Measurements from ENCODE around the gene PRDX6. TPM values are rescaled to one million over a fixed set of nuclear protein-coding genes. Genes with fewer than 3 reads are reported as not detected.

PRDX6 gene
- total RNA-seq, 1 donor from 2014 or later: 129 TPM

DNA sequence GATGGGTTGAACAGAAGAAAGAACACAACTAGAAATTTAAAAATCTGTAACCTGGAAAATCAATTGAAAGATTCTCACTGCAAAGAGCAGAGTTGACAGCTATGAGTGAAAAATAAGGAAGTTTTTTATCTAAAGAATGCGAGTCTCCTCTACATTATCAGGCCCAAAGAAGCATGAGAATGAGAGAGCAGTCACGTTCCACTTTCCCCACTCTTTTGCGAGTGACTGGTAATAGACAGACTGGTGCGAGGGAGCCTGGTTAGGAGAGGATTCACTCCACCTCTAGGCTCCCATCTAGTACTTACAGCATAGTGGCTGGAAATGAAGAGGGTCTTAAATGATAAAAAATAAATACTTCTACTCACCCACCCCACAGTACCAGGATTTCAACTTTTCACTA, 52.0 kb downstream of the PRDX6 start:
- H3K36me3 Mint-ChIP-seq (ENCODE audit: low read depth): no peaks in the 10 kb centered on the region
- H3K9me3 Mint-ChIP-seq: no peaks in the 10 kb centered on the region
- ChIA-PET POLR2A (no interaction called here), CTCF (no interaction called here)
- H3K4me3 Mint-ChIP-seq: no peak overlapping the region
- H3K27me3 Mint-ChIP-seq: peaks cover 4% of the 10 kb centered on the region
- intact Hi-C loops (cut with micrococcal nuclease): no loop called here
- TF ChIP-seq, protein P1, sequence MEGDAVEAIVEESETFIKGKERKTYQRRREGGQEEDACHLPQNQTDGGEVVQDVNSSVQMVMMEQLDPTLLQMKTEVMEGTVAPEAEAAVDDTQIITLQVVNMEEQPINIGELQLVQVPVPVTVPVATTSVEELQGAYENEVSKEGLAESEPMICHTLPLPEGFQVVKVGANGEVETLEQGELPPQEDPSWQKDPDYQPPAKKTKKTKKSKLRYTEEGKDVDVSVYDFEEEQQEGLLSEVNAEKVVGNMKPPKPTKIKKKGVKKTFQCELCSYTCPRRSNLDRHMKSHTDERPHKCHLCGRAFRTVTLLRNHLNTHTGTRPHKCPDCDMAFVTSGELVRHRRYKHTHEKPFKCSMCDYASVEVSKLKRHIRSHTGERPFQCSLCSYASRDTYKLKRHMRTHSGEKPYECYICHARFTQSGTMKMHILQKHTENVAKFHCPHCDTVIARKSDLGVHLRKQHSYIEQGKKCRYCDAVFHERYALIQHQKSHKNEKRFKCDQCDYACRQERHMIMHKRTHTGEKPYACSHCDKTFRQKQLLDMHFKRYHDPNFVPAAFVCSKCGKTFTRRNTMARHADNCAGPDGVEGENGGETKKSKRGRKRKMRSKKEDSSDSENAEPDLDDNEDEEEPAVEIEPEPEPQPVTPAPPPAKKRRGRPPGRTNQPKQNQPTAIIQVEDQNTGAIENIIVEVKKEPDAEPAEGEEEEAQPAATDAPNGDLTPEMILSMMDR (IDR thresholded peaks at IDR 0.05): no peak
- no peak for DNase-seq
- H3K4me1 Mint-ChIP-seq: peaks cover 2% of the 10 kb centered on the region
- no peak for ATAC-seq (ENCODE audit: low read depth)
- no peak overlapping the region for H3K27ac Mint-ChIP-seq

DNA sequence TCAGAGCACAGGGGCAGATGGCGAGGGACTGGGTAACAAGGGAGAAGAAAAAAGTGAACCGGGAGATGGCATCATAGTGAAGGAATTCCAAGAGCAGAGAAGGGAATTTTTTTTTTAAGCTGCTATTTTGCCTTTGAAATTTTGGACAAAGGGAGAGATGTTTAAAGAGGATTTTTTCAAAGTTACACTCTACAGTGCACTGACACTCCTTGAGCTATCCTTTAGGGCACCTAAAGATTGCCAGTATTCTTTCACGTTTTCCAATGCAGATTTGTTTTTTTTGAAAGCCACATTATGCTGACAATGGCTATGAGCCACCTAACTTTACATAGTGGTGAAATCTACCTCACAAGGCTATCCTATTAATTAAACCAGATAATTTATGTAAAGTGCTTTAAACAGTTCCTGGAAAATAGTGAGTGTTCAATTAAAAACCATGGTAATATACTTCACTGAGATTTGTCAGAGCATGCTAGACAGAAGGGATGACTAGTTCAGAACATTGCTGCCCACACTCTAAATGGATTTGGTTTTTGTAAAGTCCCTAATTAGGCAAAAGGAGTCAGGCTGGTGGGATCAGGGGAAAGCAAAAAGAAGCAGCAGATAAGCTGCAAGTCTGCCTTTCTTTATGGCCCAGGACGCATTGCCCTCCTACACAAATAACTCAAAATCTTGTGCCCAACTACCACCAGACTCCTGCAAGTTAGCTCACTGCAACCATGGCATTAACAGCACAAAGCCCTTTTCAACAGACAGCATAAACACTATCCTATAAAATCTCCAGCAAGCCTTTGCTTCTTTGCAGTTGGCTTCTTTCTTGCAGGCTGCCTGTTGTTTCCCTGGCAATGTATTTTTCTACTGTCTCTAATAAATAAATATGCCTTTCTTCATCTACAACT, 53.9 kb downstream of the PRDX6 start:
- TF ChIP-seq, protein P1 (IDR thresholded peaks at IDR 0.05): no peak
- Mint-ChIP-seq H3K4me1 (peaks cover 2% of the 10 kb centered on the region), H3K36me3 (ENCODE audit: low read depth) (no peaks in the 10 kb centered on the region), H3K9me3 (no peaks in the 10 kb centered on the region), H3K4me3 (no peak overlapping the region), H3K27ac (no peak overlapping the region), H3K27me3 (peaks cover 4% of the 10 kb centered on the region)
- ChIA-PET CTCF (no interaction called here), POLR2A (no interaction called here)
- DNase-seq (no peak), ATAC-seq (ENCODE audit: low read depth) (no peak)
- intact Hi-C loops (cut with micrococcal nuclease): no loop called here

DNA sequence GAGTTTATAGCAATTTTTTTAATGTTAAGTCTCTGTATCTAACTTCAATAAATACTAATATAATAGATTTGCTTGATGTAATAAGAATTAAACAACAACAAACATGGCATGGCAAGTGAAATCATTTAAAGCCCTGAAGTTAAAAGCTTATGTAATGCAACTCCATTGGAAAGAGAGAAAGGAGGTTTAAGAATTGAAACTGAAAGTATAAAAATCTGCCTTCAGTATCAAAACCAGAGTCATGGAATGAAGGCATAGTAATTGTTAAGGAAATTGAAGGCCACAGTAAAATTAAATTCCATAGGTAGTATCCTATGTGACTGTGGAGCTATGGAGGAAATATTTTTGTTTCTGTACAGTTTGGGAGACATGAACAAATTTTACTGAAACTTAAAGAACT, 55.1 kb downstream of the PRDX6 start:
- no peak for DNase-seq
- ChIA-PET CTCF (no interaction called here), POLR2A (no interaction called here)

DNA sequence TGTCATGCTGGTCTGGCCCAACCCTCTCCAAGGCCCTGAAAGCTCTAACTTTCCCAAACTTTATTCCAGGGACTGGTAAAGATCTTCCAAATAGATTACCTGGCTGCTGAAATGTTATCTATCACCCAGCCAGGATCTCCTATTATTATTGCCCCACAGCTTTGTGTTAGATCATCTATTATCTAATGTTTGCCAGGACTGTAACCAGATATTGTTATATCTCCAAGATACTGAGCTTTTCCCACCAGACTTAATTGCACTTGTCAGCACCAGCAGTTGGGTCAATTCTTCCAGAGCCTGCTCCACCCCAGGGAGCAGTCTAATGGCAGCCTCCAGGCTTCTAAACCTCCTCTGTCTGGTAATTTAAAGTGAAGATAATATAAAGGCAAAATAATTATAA, 59.1 kb downstream of the PRDX6 start:
- ChIA-PET CTCF (no interaction called here), POLR2A (no interaction called here)
- ATAC-seq (ENCODE audit: low read depth): no peak
- peaks cover 2% of the 10 kb centered on the region for H3K4me1 Mint-ChIP-seq
- H3K4me3 Mint-ChIP-seq: no peak overlapping the region
- H3K36me3 Mint-ChIP-seq (ENCODE audit: low read depth): no peaks in the 10 kb centered on the region
- no peak for DNase-seq
- H3K9me3 Mint-ChIP-seq: no peaks in the 10 kb centered on the region
- H3K27ac Mint-ChIP-seq: no peak overlapping the region
- intact Hi-C loops (cut with micrococcal nuclease): no loop called here
- TF ChIP-seq, protein P1 (IDR thresholded peaks at IDR 0.05): no peak
- peaks cover 3% of the 10 kb centered on the region for H3K27me3 Mint-ChIP-seq

More for the DNA sequence above, 55.1 kb downstream of the PRDX6 start:
- peaks cover 3% of the 10 kb centered on the region for H3K27me3 Mint-ChIP-seq
- peaks cover 2% of the 10 kb centered on the region for H3K4me1 Mint-ChIP-seq
- no peak overlapping the region for H3K27ac Mint-ChIP-seq
- no peaks in the 10 kb centered on the region for H3K9me3 Mint-ChIP-seq
- no peak for ATAC-seq (ENCODE audit: low read depth)
- TF ChIP-seq, protein P1 (IDR thresholded peaks at IDR 0.05): no peak
- H3K4me3 Mint-ChIP-seq: no peak overlapping the region
- no peaks in the 10 kb centered on the region for H3K36me3 Mint-ChIP-seq (ENCODE audit: low read depth)
- intact Hi-C loops (cut with micrococcal nuclease): no loop called here

Other genes with a start within 250 kb of the PRDX6 start
- gene SLC9C2, start 125.7 kb downstream of the PRDX6 start, total RNA-seq: not detected in 2 replicates
- not detected in 2 replicates for gene TEX50, start 158.0 kb downstream of the PRDX6 start, total RNA-seq
- not detected in 2 replicates for gene ANKRD45, start 192.5 kb downstream of the PRDX6 start, total RNA-seq
- gene KLHL20, start 237.6 kb downstream of the PRDX6 start, total RNA-seq: 19.6 and 26.1 TPM in 2 replicates